Measurements from ENCODE around the gene INS.

Gene INS

DNA sequence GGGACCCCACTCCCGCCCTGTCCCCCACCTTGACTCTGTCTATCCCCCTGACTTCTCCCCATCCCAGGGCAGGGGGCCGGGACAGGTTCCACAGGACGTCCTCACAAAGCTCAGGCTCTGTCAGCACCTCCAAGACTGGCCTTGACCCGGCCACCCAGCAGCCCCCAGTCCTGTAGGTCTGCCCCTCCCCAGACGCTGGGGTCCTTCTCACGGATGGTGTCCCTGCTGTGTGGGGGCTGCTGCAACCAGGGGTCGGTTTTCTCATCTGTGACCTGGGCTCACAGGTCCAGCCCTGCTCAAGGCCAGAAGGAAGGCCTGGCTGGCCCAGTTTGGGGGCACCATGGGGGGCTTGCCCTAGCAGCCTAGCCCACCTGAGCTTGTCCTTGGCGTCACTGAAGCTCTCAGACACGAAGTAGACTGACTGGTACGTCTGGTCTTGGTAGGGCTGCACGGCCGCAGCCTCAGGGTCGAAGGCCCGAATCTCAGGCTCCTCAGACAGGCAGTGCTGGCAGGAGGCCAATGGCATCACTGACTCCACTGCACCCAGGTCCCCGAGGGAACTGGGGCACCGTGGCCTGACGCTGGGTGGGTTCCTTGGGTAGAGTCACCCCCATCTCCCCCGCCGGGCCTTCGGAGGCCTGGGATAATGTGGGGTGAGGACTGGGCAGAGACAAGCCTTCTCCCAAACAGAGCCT lies 4.0 kb upstream of the INS start:
- DNase-seq (ENCODE audit: low spot score) = no peak

DNA sequence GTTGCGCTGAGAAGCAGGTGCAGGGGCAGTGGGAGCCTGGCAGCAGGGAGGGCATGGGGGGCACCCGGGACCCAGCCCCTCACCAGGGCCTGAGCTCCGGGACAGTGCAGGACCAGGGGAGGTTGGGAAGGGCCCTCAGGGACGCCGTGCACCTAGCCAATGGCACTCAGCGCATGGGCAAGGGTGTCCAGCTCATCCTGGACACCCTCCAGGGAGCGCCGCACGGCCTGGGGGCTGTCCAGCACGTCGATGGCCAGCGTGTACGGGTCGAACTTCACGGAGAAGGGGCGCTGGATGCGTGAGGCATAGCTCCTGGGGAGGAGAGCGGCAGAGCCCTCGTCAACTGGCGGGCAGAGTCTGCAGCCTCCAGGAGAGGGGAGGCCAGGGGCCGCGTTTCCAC lies 3.1 kb upstream of the INS start:
- no peak for DNase-seq (ENCODE audit: low spot score)

DNA sequence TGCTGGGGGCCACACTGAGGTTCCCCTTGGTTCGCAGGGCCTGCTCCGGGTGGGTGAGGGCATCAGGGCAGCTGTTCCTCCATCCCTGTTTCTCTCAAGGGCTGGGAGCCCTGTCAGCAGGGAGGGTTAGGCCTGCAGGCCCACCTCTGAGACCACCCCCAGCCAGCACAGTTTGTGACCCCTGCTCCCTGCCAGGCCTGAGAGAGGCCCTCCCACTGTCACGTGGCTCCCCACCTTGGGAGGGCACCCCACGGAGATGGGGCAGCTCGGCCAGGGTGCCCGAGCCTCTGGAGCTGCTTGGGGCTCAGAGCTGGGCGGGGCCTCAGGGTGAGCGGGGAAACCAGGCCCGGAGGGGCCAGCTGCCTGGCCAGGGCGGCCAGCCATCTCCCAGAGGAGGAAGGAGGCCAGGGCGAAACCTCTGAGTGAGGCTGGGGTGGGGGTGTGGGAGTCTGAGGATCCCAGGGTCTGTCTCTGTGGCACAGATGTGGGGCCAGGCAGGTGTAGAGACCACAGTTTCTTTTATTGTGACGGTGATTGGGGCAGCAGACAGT lies 2.5 kb upstream of the INS start:
- DNase-seq (ENCODE audit: low spot score) = no peak

DNA sequence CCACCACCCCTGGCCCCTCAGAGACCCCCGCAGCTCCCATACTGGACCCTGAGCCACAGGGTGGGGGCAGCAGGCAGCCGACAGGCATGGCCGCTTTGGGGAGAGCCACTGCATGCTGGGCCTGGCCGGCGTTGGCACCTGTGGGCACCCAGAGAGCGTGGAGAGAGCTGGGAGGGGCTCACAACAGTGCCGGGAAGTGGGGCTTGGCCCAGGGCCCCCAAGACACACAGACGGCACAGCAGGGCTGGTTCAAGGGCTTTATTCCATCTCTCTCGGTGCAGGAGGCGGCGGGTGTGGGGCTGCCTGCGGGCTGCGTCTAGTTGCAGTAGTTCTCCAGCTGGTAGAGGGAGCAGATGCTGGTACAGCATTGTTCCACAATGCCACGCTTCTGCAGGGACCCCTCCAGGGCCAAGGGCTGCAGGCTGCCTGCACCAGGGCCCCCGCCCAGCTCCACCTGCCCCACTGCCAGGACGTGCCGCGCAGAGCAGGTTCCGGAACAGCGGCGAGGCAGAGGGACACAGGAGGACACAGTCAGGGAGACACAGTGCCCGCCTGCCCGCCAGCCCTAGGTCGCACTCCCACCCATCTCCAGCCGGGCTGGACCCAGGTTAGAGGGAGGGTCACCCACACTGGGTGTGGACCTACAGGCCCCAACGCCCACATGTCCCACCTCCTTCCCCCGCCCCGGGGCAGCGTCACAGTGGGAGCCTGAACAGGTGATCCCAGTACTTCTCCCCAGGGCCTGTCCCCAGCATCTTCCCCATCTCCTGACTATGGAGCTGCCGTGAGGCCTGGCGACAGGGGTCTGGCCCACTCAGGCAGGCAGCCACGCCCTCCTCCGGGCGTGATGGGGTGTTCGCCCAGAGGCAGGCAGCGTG lies 1.2 kb downstream of the INS start:
- no peak for DNase-seq (ENCODE audit: low spot score)

DNA sequence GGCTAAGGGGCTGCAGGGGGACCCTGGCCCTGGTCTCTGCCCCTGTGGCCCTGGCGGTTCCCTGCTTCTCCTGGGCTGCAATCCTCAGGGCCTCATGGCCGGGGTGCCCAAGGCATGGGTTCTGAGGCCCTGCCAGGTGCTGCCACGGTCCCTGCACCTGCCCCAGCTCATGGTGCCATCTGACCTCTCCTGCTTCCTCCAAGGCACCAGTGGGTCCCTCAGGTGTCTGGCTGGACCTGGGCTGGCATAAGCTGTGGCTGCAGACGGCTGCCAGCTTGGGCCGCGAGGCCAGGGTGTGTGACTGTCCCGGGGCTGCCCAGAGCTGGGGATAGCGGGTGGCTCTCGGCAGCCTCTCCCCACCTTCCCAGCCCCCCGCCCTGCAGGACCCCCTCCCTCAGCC lies 2.0 kb downstream of the INS start:
- no peak for DNase-seq (ENCODE audit: low spot score)

DNA sequence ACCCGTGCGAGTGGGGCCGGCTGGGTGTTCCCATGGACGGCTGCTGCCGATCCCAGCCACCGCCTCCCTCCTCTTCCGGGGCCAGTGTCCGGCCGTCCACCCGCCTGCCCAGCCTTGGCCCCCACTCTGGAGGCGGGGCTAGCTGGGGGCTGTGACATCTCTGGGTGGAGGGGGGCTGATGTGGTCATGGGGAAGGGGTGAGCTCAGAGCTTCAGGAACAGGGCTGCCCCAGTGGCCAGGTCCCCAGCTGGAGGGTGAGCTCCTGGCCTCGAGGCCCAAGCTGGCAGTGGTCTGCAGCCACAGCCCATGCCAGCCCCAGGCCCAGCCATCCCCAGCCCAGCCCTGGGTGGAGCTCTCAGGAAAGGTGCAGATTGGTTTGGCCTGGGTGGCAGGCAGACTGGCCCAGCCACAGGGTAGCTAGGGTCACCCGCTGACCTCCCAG lies 2.7 kb downstream of the INS start:
- no peak for DNase-seq (ENCODE audit: low spot score)

DNA sequence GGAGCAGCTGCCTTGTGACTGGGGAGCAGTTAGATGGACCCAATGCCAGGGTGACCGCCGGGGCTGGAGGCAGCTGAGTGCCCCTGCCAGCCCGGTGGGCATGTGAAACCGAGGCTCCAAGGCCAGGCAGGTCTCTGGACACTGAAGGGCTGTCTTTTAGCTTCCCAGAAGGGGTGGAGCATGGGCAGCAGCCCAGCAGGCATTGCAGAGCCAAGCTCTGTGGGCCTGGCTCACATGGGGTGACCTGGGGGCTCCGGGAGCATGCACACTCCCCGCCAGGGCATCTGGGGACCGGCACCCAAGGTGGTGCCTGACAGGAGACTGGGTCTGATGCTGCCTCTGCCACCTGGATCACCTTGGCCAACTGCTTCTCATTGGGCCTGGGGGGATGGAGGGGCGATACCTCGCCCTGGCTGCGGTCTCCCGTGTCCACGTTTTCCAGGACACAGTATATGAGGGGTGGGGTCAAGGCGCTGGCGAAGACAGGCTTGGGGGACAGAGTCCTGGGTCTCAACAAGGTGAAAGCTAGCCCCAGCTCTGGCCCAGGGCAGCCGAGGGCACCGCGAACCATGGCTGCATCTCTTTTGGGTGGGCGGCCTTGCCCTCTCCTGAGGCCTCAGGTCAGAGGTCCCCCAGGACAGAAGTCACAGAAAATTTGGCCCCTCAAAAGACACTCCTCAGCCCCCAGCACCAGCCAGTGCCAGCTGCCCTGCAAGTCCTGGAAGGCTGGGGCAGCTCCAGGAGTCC lies 3.5 kb downstream of the INS start:
- no peak for DNase-seq (ENCODE audit: low spot score)

DNA sequence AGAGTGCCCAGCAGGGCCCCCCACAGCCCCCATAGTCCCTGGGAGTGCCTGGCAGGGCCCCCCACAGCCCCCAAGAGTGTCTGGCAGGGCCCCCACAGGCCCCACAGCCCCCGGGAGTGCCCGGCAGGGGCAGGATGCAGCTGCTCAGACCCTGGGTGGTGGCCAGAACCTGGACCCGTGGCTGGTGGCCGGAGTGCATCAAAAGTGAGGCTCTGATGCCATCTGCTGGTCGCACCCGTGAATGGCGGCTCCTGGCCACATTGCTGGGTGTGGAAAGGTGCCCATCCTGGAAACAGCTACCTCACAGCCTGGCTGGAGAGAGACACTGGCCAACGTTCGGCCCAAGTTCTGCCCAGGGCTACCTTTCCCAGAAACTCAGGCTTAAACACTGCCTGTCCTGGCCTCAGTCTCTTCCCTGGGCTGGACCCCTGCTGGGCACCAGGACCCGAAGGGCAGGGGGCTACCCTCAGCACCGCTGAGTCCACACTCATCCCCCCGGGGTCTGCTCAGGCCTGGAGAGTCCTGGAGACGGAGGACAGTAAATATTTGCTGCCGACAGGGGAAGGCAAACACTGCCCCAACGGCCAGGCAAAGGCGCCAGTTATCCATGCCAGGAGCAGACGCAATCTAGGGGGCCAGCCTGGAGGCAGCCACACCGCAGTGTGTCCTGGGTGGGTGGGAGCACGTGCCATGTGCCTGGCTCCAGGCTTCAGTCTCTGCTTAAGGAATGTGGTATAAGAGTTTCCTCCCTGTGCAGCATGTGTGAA lies 4.4 kb downstream of the INS start:
- DNase-seq (ENCODE audit: low spot score) = no peak

DNA sequence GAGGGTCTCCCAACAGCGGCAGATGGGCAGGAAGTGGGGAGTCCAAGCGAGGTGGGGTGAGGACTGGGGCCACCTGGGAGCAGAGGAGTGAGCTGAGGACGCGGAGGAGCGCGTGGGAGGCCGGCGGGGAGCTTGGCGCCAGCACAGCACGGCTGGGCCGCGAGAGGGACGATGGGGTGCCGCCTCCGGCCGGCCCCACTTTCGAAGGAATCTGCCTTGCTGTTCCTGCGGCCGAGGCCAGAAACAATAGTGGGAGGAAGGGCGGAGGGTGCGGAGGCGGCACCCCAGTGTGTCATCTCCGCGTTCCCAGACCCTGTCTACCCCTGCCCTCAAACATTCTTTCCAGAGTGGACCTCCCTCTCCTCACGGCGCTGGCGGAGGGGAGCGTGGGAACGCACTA lies 5.5 kb downstream of the INS start:
- no peak for DNase-seq (ENCODE audit: low spot score)

DNA sequence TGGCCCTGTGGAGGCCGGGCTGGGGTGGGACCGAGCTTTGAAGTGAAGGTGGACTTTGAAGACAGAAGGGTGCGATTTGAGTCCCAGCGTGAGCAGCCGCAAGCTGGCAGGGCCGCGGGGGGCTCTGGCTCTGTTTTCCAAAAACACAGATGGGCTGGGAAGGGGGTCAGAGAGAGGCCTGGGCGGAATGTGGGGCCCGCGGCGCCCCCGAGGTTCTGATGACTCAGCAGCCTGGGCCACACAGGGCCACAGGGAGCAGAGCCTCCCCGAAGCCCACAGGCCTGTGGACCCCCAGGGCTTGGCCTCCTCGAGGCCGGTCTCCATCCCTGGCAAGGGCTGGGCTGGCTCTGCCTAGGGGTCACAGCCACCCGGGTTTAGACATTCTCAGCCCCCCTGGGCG lies 6.1 kb downstream of the INS start:
- DNase-seq (ENCODE audit: low spot score) = no peak

DNA sequence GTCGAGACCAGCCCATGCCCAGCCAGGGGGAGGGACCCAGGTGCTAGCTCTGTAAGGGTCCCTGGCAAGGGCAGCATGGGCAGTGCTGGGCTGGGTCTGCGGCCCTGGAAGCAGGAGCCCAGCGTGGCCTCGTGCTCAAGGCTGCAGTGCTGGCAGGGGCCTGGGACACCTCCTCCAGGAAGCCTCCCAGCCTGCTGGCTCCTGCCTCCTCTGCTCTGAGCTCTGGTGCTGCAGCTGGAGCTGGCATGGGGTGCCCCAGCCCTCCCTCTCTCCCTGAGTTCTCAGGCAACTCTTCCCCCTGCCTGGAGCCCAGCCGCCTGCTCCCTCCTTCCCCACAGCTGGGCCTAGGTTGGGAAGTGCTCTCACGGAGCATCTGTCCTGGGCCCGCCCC lies 6.8 kb downstream of the INS start:
- DNase-seq (ENCODE audit: low spot score) = no peak

DNA sequence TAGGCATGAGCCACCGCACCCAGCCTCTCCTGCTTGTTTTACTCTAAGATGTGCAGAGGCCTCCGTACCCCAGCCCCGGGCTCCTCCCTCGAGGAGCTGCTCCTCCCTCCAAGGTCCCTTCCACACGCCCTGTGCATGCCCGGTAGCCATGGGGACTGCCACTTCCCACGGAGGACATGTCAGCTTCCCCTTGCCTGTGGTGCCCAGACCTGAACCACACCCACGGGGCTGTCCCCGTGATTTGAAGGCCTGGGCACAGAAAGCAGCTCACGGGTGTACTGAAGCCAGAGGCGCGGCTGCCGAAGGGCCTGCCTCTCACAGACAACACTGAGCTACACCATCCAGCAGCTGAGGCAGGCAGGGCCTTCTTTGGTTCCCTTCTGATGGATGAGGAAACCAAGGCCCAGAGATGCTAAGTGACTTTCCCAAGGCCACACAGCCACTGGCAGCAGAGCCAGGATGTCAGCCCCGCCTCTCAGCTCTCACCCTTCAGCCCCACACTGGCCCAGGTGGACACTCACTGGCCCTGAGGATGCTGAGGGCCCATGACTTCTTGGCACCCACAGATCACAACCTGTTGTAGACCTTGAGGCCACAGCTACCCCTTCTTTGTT lies 7.3 kb downstream of the INS start:
- DNase-seq (ENCODE audit: low spot score) = no peak

DNA sequence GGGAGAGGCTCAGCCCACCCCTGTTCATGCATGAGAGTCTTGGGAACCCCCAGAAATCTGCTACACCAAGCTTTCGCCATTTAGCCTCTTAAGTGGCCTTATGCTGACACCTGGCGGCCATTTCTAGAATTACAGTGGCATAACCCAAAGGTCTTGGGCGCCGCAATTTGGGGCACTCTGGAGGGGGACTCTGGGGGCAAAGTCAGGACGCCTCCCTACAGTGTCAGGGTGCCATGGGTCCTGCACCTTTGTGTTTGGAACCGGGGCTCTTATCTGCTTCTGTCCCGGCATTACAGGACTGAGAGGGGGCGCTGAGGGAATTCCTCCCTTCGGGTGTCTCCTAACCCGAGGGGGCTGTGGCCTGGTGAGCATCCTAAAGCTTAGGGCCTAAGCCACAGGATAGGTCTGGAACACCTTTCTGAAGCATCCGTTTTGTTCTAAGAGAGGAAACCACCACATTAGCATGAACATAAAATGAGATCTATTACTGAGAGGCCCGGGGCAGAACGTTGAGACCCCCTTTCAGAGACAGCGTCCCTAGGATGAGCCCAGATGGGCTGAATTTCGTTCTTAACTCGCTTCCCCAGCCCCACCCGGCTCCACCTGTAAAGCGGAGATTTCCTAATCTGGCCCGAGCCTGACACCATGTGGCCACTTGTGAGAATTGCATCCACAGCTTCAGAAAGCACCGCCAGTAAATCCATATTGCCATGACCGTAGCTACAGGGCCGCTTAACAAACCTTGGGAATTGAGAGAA lies 9.3 kb downstream of the INS start:
- DNase-seq (ENCODE audit: low spot score) = peak; percentile 73

DNA sequence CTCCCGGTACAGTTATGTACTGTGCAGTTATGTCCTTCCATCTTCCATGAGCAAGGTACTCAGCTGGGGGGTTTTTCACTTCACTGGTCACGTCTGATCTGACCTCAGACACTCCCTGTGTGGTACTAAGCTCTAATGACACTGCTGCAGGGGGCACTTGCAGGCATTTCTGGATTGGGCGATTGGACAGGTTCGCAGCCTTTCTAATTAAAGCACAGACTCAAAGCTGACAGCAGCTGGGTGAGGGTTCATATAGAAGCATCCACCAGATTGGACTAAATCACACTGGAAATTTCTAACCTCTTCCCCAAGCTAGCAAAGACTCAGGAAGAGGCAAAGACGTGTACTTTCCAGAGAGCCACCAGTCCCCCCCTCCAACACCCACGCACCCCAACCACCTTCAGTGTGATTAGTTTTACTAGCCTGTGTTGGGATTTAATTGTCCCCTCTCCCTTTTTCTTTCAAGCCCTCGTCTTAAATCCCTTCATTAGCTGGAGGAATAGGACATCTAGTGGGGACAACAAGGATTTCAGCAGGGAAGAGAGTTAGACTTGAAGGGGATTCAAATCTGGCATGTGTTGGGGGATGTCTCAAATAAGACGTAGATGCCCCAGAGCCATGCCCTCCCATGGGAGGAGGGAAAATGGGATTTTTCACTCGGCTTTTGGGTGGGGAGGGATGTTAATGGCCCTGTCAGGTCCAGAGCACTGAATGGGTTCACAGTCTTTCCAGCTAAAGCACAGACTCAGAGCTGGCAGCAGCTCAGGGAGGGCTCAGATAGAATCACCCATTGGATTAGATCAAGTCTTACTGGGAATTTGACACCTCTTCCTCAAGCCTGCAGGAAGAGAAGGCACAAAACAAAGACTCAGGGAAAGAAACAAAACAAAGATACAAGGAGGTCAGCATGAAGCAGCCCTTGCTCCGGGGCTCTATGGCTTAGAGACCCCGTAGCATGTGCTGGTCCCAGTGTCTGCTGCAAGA lies 10.9 kb downstream of the INS start:
- peak; percentile 71 for DNase-seq (ENCODE audit: low spot score)

DNA sequence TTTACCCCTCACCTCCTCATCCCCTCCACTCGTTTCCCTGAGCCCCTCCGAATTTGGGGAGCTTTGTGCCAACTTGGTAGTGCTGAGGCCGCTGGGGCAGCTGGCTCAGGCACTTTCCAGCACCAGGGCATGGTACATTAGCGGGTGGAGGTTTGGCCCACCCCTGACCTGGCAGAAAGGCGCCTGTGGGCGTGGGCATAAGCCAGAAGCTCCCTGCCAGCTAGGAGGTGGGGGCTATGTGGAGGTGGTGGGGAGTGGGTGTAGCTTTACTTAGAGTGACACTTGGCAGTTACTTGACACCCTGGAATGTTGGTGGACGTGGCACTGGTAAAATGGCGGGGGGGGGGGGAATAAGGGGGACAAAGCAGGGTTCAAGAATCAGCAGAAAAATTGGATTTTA lies 11.5 kb downstream of the INS start:
- DNase-seq (ENCODE audit: low spot score) = no peak

DNA sequence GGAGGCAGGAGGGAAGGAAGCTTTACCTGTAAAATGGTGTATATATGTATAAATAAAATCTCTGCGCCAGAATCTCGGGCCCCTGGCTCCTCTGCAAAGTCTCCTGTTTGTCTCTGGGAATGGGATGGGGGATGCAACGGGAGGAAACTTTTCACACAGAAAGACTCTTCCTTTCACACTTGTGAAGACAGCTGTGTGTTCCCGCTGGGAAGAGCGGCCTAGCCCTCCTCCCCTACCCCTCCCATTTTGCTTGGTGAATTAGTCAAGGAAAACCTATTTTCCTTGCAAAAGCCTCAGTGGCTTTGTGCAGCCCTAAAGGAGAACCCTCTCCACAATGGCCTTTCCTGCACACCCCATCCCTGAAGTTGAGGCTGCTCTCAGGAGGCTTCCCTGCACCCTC lies 12.4 kb downstream of the INS start:
- DNase-seq (ENCODE audit: low spot score) = no peak

DNA sequence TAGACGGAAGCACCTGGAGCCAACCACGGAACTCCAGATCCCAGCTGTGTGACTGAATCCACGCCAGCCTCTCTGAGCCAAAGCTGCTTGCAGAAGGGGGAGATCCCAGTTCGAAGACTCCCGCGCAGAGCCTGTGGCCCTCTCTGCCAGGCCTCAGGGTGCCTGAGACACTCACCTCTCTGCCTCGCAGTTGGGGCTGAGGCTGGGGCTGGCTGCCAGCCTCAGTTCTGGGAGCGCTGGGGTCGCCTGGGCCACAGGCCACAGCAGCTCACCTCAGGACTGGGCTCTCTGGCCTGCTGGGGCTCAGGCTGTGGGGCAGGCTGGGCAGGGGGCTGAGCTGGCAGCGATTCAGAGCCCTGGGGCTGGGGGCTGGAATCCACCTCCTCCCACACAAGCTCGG lies 13.6 kb downstream of the INS start:
- no peak for DNase-seq (ENCODE audit: low spot score)

DNA sequence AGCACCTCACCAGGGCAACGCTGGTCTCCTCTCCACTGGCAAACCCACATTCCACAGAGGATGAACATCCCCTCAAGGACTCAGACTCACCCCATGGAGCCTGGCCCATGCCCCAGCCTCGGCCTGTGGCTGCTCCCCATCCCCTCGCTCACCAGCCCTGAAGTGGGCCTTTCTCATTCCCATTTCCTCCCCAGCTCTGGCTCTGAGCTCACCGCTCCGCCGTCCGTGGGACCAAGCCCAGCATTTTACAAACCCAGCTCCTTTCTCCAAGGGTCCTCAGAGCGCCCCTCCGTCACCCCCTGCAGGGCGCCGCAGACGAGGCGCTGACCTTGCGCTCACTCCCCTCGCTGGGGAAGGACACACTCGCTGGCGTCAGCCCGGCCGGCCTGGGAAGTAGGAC lies 15.0 kb downstream of the INS start:
- DNase-seq (ENCODE audit: low spot score) = no peak

DNA sequence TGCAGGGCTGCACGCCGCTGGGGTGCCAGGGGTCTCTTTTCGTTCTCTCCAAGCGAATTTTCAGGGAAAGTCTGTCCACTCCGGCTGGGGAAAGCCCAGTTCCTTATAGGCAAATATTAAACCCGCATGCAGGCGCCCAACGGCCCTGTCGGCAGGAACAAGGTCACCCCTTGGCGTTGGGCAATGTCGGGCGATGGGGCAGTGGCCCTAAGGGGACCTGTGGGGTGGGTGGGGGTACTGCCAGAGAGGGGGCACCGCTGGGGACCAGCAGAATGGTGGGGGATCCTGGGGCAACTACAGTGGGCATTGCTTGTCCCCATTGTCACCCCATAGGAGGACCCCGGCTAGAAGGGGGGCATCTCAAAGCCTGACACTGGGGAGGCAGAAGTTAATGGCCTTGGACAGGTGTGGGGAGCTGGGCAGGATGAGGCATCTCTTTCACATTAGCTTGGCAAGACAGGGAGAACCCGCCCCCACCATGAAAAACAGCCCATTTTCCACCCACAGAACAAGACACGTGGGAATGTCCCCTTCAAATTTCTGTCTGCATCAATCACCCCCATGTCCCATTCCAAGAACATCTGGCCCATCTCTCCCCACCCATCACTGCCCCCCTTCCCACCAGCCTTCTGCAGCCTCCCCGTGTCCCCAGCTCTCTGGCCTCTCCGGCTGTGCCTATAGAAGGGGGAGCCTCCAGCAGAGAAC lies 16.3 kb downstream of the INS start:
- DNase-seq (ENCODE audit: low spot score) = no peak
